Ovary (tissue), 9 donors: ENCODE results near the gene BGN. TPM values are rescaled to one million over a fixed set of nuclear protein-coding genes. Genes with fewer than 3 reads are reported as not detected.

Experiments used
- DNase-seq, 5 donors: peaks; one replicate each; pipeline ENCODE4 v3.0.0-alpha.2; 2019 to 2020
- H3K27ac ChIP-seq, 2 donors: fragments of 200-600 bp; one replicate each; pipeline versions ENCODE4 v1.5.1 to v1.8.0; 2019 to 2022
- H3K27me3 ChIP-seq: fragments of 200-600 bp; one replicate; pipeline ENCODE4 v1.8.0; 2022
- H3K36me3 ChIP-seq: fragments of 200-600 bp; sonication (generic); one replicate; pipeline ENCODE4 v1.5.1; 2019
- H3K4me1 ChIP-seq: one replicate; pipeline ENCODE4 v1.8.1; 2013; ENCODE audit warnings: mild to moderate bottlenecking, moderate library complexity; ENCODE audit not compliant: insufficient read depth
- H3K4me3 ChIP-seq: fragments of 200-600 bp; sonication (generic); one replicate; pipeline ENCODE4 v1.5.1; 2017
- H3K9me3 ChIP-seq, 2 donors: fragments of 200-600 bp in 1 of 2; sonication (generic) in 1 of 2; one replicate each; pipeline versions ENCODE4 v1.5.1 to v1.8.1; 2013 to 2019; ENCODE audit warnings: mild to moderate bottlenecking in 1 of 2, moderate library complexity in 1 of 2
- CTCF ChIP-seq, 3 donors: fragments of 450-650 bp in 2 of 3; fragments of 200-600 bp in 1 of 3; IDR thresholded peaks; one replicate each; pipeline versions ENCODE4 v1.5.1 to v1.8.0; 2016 to 2022; ENCODE audit warnings: antibody characterized with exemption in 3 of 3, mild to moderate bottlenecking in 1 of 3
- EP300 ChIP-seq: sonication (generic); formaldehyde crosslinking; IDR thresholded peaks from one replicate; pipeline ENCODE4 v1.6.1; 2017; ENCODE audit warnings: antibody characterized with exemption
- POLR2A ChIP-seq: fragments of 450-650 bp; IDR thresholded peaks from one replicate; pipeline ENCODE4 v1.6.1; 2017; ENCODE audit warnings: antibody characterized with exemption, mild to moderate bottlenecking, moderate library complexity
- WGBS, 3 donors: extraction: QIAGEN DNeasy Blood & Tissue Kit in 1 of 3; methylation state at CpG; one replicate each; pipeline versions ENCODE4 v1.1.5 to v1.1.7; 2013 to 2017; 5-methylcytosine and 5-hydroxymethylcytosine counted together
- intact Hi-C, 4 donors: fragments of 100-400 bp; cut with DNase I; formaldehyde crosslinking; loops; one replicate each; pipeline versions ENCODE4 v1.11.0 to v1.15.1; 2022 to 2023
- polyA plus RNA-seq, 2 donors: library from polyadenylated mRNA; stranded (reverse); fragments of 200-250 nt in 1 of 2; fragments of 350-450 nt in 1 of 2; fragmentation: Illumina TruSeq in 1 of 2; extraction: RNeasy Lipid Tissue Mini Kit (QIAGEN cat#74804) in 1 of 2; gene quantifications; one replicate each; pipeline ENCODE4 v1.2.3, GENCODE V29; 2013 to 2014
- total RNA-seq, 7 donors: library from RNA; depleted of rRNA in 2 of 7; stranded (reverse); fragments of >200 nt in 2 of 7; fragmentation: NEBNext Ultra II Directional in 3 of 7; extraction: Animal tissue kit (Norgen Biotek cat#: 25700) in 3 of 7; gene quantifications; one replicate each; pipeline versions ENCODE4 v1.1.0 to v1.2.4, GENCODE V29; 2016 to 2023
- donor health status: DM: no; HTN: no; CAD: no; lungs with moderate emphysema.
- donor health status: DM: no; HTN: no; CAD: no.
- donor health status: Bipolar disorder and iron deficiency.
- donor health status: DM: yes; HTN: yes; CAD: no.
- donor health status: DM: no; HTN: no; CAD: no.
- donor health status: DM: yes; HTN: yes; CAD: no.

Gene BGN
- total and polyA plus RNA-seq, 9 donors, result 10.0 to 81.7 (median 48.5) TPM

GRCh38 chrX:153486171-153486570 is 8.6 kb upstream of the BGN start:
- no peak overlapping the region for H3K4me3 ChIP-seq
- no peak overlapping the region for H3K27ac ChIP-seq
- TF ChIP-seq CTCF (IDR thresholded peaks at IDR 0.05) (no peak), EP300 (no peak), POLR2A (no peak)
- H3K36me3 ChIP-seq, result no peaks in the 10 kb centered on the region
- intact Hi-C loops, result loop anchor here in 1 of 4 donors (10.0 kb wide), 1 partner anchor 59 kb away; no protein-coding TSS in a partner anchor
- peaks cover 20% of the 10 kb centered on the region for H3K4me1 ChIP-seq
- WGBS, 3 donors, result 66 to 85% (median 75%) methylated on average over 10 of the region's 10 CpGs
- no peak for DNase-seq
- H3K9me3 ChIP-seq, result no peaks in the 10 kb centered on the region
- no peaks in the 10 kb centered on the region for H3K27me3 ChIP-seq

- peak overlapping the region in 1 of 2 donors; percentile 6 for H3K27ac ChIP-seq
- H3K36me3 ChIP-seq, result no peaks in the 10 kb centered on the region
- H3K4me3 ChIP-seq, result no peak overlapping the region
- TF ChIP-seq CTCF (IDR thresholded peaks at IDR 0.05), result no peak
- no peak for TF ChIP-seq POLR2A
- TF ChIP-seq EP300, result no peak
- peaks cover 17% of the 10 kb centered on the region for H3K4me1 ChIP-seq
- no peaks in the 10 kb centered on the region for H3K27me3 ChIP-seq
- intact Hi-C loops, result loop anchor here in 1 of 4 donors (10.0 kb wide), 1 partner anchor 57 kb away; no protein-coding TSS in a partner anchor
- 53 to 62% (median 55%) methylated on average over 7 to 11 of the region's 11 CpGs for WGBS, 3 donors
- DNase-seq, result no peak
- no peaks in the 10 kb centered on the region for H3K9me3 ChIP-seq
Observed at GRCh38 chrX:153487590-153488071, 7.1 kb upstream of the BGN start.

GRCh38 chrX:153488231-153488914 is 6.4 kb upstream of the BGN start:
- Histone ChIP-seq H3K36me3 (no peaks in the 10 kb centered on the region), H3K4me3 (no peak overlapping the region), H3K9me3 (no peaks in the 10 kb centered on the region), H3K27me3 (no peaks in the 10 kb centered on the region), H3K27ac (peak overlapping the region in 1 of 2 donors; percentile 6), H3K4me1 (peaks cover 16% of the 10 kb centered on the region)
- DNase-seq, result peak; percentile 39 to 75 (median 63)
- WGBS, 3 donors, result 24 to 35% (median 27%) methylated on average over 27 of the region's 27 CpGs
- TF ChIP-seq POLR2A (no peak), EP300 (no peak), CTCF (IDR thresholded peaks at IDR 0.05) (no peak)
- intact Hi-C loops, result loop anchor here in 1 of 4 donors (10.0 kb wide), 1 partner anchor 56 kb away; no protein-coding TSS in a partner anchor

- TF ChIP-seq POLR2A (no peak), CTCF (IDR thresholded peaks at IDR 0.05) (no peak), EP300 (no peak)
- no peaks in the 10 kb centered on the region for H3K27me3 ChIP-seq
- H3K36me3 ChIP-seq, result no peaks in the 10 kb centered on the region
- intact Hi-C loops, result no loop called here
- peaks cover 10% of the 10 kb centered on the region for H3K4me1 ChIP-seq
- H3K4me3 ChIP-seq, result no peak overlapping the region
- no peaks in the 10 kb centered on the region for H3K9me3 ChIP-seq
- H3K27ac ChIP-seq, result no peak overlapping the region
- DNase-seq, result no peak
- 84 to 90% (median 85%) methylated on average over 9 to 20 of the region's 20 CpGs for WGBS, 3 donors
Observed at GRCh38 chrX:153490217-153490930, 4.4 kb upstream of the BGN start.
